Right lobe of liver (tissue), 4 donors: ENCODE data around the gene KLRC1.
"Not testable (repeated sequence)": the region's sequence is repeated elsewhere in the genome, so short reads cannot be mapped to it uniquely, and the experiment has no call there.

Experiments used
- CTCF ChIP-seq, 4 donors: fragments of 200-600 bp in 3 of 4; fragments of 450-650 bp in 1 of 4; IDR thresholded peaks; one replicate each; pipeline versions ENCODE4 v1.5.1 to v1.8.0; 2016 to 2022; ENCODE audit warnings: antibody characterized with exemption in 4 of 4, mild to moderate bottlenecking in 2 of 4
- POLR2A ChIP-seq: fragments of 450-650 bp; IDR thresholded peaks from one replicate; pipeline ENCODE4 v1.6.1; 2017; ENCODE audit warnings: antibody characterized with exemption, mild to moderate bottlenecking
- donor health status: DM: no; HTN: no; CAD: no.
- donor health status: DM: no; HTN: no; CAD: no.
- donor health status: DM: no; HTN: yes; CAD: no.

GRCh38 chr12:10472808-10473207, 19.6 kb upstream of the KLRC1 start:
- not testable (repeated sequence) for TF ChIP-seq CTCF (IDR thresholded peaks at IDR 0.05); POLR2A
